Measurements from ENCODE around the gene CREG1.

CREG1 gene

GRCh38 chr1:167510244-167510643, 43.3 kb downstream of the CREG1 start:
- H3K9ac ChIP-seq (ENCODE audit: low read length), result no peak overlapping the region
- no peaks in the 10 kb centered on the region for H3K27me3 ChIP-seq (ENCODE audit: control insufficient read depth, insufficient read depth, low read length)
- no peak overlapping the region for H3K4me3 ChIP-seq (ENCODE audit: low read length)
- H3K9me3 ChIP-seq (ENCODE audit: control insufficient read depth, low read length), result no peaks in the 10 kb centered on the region
- H3K36me3 ChIP-seq (ENCODE audit: control insufficient read depth, insufficient read depth, low read length), result no peaks in the 10 kb centered on the region
- H3K4me1 ChIP-seq (ENCODE audit: control insufficient read depth, insufficient read depth, low read length), result no peaks in the 10 kb centered on the region

GRCh38 chr1:167509587-167509986, 44.0 kb downstream of the CREG1 start:
- Histone ChIP-seq H3K27me3 (ENCODE audit: control insufficient read depth, insufficient read depth, low read length) (no peaks in the 10 kb centered on the region), H3K4me1 (ENCODE audit: control insufficient read depth, insufficient read depth, low read length) (no peaks in the 10 kb centered on the region), H3K36me3 (ENCODE audit: control insufficient read depth, insufficient read depth, low read length) (no peaks in the 10 kb centered on the region), H3K9ac (ENCODE audit: low read length) (no peak overlapping the region), H3K9me3 (ENCODE audit: control insufficient read depth, low read length) (no peaks in the 10 kb centered on the region), H3K4me3 (ENCODE audit: low read length) (no peak overlapping the region)

GRCh38 chr1:167507719-167508118, 45.8 kb downstream of the CREG1 start:
- H3K4me1 ChIP-seq (ENCODE audit: control insufficient read depth, insufficient read depth, low read length), result no peaks in the 10 kb centered on the region
- H3K9ac ChIP-seq (ENCODE audit: low read length), result no peak overlapping the region
- H3K9me3 ChIP-seq (ENCODE audit: control insufficient read depth, low read length), result no peaks in the 10 kb centered on the region
- no peaks in the 10 kb centered on the region for H3K36me3 ChIP-seq (ENCODE audit: control insufficient read depth, insufficient read depth, low read length)
- H3K27me3 ChIP-seq (ENCODE audit: control insufficient read depth, insufficient read depth, low read length), result no peaks in the 10 kb centered on the region
- H3K4me3 ChIP-seq (ENCODE audit: low read length), result no peak overlapping the region

DNA sequence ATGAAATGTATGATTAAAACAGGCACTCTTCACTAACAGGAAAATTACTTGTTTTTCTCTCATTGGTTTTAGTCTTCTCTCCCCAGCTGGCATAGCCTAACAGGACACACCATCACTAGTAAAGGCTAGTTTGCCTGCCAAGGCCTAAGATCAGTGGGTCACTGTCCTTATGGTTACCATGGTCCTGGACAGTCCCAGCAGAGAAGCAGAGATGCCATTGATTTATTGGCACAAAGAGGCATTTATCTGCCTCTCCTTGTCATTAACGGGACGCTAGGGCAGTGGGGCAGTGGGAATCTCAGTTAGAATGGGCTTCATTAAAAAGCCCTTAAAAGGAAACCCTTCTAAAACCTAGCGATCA, 49.1 kb downstream of the CREG1 start:
- Histone ChIP-seq H3K4me3 (ENCODE audit: low read length) (no peak overlapping the region), H3K9me3 (ENCODE audit: control insufficient read depth, low read length) (no peaks in the 10 kb centered on the region), H3K4me1 (ENCODE audit: control insufficient read depth, insufficient read depth, low read length) (peaks cover 7% of the 10 kb centered on the region), H3K36me3 (ENCODE audit: control insufficient read depth, insufficient read depth, low read length) (no peaks in the 10 kb centered on the region), H3K27me3 (ENCODE audit: control insufficient read depth, insufficient read depth, low read length) (no peaks in the 10 kb centered on the region), H3K9ac (ENCODE audit: low read length) (no peak overlapping the region)

GRCh38 chr1:167503626-167504466, 49.7 kb downstream of the CREG1 start:
- Histone ChIP-seq H3K4me1 (ENCODE audit: control insufficient read depth, insufficient read depth, low read length) (peaks cover 7% of the 10 kb centered on the region), H3K36me3 (ENCODE audit: control insufficient read depth, insufficient read depth, low read length) (no peaks in the 10 kb centered on the region), H3K9ac (ENCODE audit: low read length) (no peak overlapping the region), H3K9me3 (ENCODE audit: control insufficient read depth, low read length) (no peaks in the 10 kb centered on the region), H3K4me3 (ENCODE audit: low read length) (no peak overlapping the region), H3K27me3 (ENCODE audit: control insufficient read depth, insufficient read depth, low read length) (no peaks in the 10 kb centered on the region)

DNA sequence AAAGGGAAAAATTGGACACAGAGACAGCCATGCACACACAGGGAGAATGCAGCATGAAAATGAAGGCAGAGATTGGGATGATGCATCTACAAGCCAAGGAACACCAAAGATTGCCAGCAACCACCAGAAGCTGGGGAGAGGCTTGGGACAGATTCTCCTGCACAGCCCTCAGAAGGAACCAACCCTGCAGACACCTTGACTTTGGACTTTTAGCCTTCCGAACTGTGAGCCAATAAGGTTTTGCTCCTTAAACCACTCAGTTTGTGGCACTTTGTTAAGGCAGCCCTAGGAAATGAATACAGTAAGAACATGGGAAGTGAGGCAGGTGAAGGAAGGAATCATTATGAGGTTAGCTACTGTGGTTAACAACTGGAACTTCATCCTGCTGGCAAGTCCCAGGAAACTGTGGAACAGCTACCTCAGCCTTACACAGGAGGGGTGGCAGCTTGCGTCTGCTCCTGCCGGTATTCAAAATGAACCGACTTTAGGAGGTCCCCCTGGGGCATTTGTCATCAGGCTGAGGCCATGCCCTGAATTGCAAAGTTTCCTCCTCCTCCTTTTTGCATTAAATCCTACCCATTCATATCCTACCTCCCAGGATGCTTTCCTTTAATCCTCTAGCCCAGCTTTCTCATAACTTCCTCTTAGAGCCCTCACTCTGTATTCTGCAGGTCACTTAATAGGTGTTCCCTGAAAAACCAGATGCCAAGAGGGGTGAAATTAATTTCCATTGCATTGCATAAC, 50.7 kb downstream of the CREG1 start:
- Histone ChIP-seq H3K4me3 (ENCODE audit: low read length) (no peak overlapping the region), H3K4me1 (ENCODE audit: control insufficient read depth, insufficient read depth, low read length) (peaks cover 7% of the 10 kb centered on the region), H3K9me3 (ENCODE audit: control insufficient read depth, low read length) (no peaks in the 10 kb centered on the region), H3K36me3 (ENCODE audit: control insufficient read depth, insufficient read depth, low read length) (no peaks in the 10 kb centered on the region), H3K9ac (ENCODE audit: low read length) (no peak overlapping the region), H3K27me3 (ENCODE audit: control insufficient read depth, insufficient read depth, low read length) (no peaks in the 10 kb centered on the region)

DNA sequence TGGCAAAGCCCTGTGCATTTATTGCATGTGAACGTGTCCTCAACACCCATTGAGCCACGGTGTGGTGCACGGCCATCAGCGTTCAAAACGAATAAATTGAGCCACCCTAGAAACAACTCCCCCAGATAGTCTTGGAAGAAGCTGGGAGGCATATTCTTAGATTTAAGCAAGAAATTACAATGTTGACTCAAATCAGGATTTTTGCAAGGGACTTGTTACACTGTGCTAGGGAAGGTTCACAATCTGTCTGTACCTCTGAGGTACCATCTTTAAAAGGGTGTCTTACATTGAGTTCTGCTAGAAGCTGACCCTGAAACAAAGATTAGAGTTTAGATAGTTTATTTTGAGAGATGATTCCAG, 51.4 kb downstream of the CREG1 start:
- Histone ChIP-seq H3K9ac (ENCODE audit: low read length) (no peak overlapping the region), H3K36me3 (ENCODE audit: control insufficient read depth, insufficient read depth, low read length) (no peaks in the 10 kb centered on the region), H3K4me1 (ENCODE audit: control insufficient read depth, insufficient read depth, low read length) (peaks cover 7% of the 10 kb centered on the region), H3K9me3 (ENCODE audit: control insufficient read depth, low read length) (no peaks in the 10 kb centered on the region), H3K27me3 (ENCODE audit: control insufficient read depth, insufficient read depth, low read length) (no peaks in the 10 kb centered on the region), H3K4me3 (ENCODE audit: low read length) (no peak overlapping the region)

DNA sequence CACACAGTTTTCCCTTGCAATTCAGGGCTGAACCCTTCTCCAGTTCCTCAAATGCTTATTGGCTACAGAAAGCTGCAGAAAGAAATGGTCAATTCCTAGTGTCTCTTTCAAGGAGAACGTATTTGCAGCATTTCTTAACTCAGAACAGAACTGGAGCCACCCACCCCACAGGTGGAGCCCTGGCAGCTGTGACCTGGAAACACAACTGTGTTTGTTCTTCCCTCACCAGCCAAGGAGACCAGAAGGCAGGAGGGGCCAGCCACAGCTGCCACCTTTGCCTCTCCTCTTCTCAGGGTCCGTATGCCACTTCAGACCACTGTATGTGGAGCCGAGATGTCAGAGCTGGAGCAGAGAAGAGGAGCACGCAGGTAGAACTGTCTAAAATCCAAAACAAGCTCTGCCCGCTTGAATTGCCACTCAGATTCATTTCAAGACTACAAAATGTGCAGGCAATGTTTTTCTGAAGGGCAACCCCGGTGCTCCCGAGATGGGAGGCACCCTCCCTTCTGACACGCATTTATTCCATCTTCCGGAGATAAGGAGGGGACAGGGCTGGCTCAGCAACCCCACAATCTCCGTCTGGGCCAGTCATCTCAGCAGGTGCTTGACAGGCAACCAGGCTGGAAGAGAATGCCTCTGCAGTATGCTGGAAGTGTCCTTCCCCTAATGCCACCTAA, 51.9 kb downstream of the CREG1 start:
- no peaks in the 10 kb centered on the region for H3K36me3 ChIP-seq (ENCODE audit: control insufficient read depth, insufficient read depth, low read length)
- H3K9me3 ChIP-seq (ENCODE audit: control insufficient read depth, low read length), result no peaks in the 10 kb centered on the region
- no peak overlapping the region for H3K9ac ChIP-seq (ENCODE audit: low read length)
- peaks cover 7% of the 10 kb centered on the region for H3K4me1 ChIP-seq (ENCODE audit: control insufficient read depth, insufficient read depth, low read length)
- H3K4me3 ChIP-seq (ENCODE audit: low read length), result no peak overlapping the region
- no peaks in the 10 kb centered on the region for H3K27me3 ChIP-seq (ENCODE audit: control insufficient read depth, insufficient read depth, low read length)

DNA sequence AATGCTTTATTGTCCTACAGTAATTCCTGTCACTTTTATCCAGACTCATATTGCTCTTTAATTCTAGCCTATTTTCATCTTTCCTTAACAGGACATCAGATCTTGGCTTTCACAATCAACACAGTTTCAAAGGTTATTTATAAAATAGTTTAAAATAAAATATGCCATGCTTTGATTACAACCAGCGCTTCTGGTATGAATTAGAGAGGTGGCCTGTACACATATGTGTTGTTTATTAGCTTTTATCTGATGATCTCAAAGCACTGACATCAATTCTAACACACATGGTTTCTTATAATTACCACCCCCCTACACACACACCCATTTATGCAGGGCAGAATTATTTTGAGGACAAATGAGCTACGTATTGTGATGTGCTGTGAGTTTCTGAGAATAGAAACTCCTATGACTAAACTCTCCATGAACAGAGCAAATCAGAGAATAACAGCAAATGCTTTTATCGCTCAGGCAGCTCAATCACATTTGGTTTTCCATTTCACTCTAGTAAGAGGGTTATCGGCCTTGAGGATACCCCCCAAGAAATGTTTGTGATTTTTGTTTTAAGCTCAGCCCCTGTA, 53.2 kb downstream of the CREG1 start:
- no peaks in the 10 kb centered on the region for H3K36me3 ChIP-seq (ENCODE audit: control insufficient read depth, insufficient read depth, low read length)
- peaks cover 7% of the 10 kb centered on the region for H3K4me1 ChIP-seq (ENCODE audit: control insufficient read depth, insufficient read depth, low read length)
- H3K9ac ChIP-seq (ENCODE audit: low read length), result no peak overlapping the region
- H3K9me3 ChIP-seq (ENCODE audit: control insufficient read depth, low read length), result no peaks in the 10 kb centered on the region
- peaks cover 4% of the 10 kb centered on the region for H3K27me3 ChIP-seq (ENCODE audit: control insufficient read depth, insufficient read depth, low read length)
- H3K4me3 ChIP-seq (ENCODE audit: low read length), result no peak overlapping the region

- Histone ChIP-seq H3K9ac (ENCODE audit: low read length) (no peak overlapping the region), H3K27me3 (ENCODE audit: control insufficient read depth, insufficient read depth, low read length) (peaks cover 7% of the 10 kb centered on the region), H3K36me3 (ENCODE audit: control insufficient read depth, insufficient read depth, low read length) (no peaks in the 10 kb centered on the region), H3K4me1 (ENCODE audit: control insufficient read depth, insufficient read depth, low read length) (peaks cover 7% of the 10 kb centered on the region), H3K9me3 (ENCODE audit: control insufficient read depth, low read length) (no peaks in the 10 kb centered on the region), H3K4me3 (ENCODE audit: low read length) (no peak overlapping the region)
These were observed 53.9 kb downstream of the CREG1 start for GRCh38 chr1:167499664-167500101.

DNA sequence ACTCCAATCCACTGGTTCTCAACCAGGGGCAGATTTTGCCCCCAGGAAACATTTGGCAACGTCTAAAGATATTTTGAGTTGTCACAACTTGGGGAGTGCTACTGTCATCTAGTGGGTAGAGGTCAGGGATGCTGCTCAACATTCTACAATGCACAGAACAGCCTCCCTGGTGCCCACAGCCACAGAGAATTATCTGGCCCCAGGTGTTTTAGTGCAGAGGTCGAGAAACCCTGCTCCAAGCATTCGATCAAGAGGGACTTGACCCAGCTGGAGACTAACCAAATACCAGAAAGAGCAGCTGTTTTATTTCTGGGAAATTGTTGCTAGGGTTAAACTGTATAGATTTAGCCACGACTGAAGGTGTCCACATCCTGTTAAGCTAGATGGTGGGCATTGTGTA, 54.5 kb downstream of the CREG1 start:
- Histone ChIP-seq H3K27me3 (ENCODE audit: control insufficient read depth, insufficient read depth, low read length) (peaks cover 12% of the 10 kb centered on the region), H3K4me3 (ENCODE audit: low read length) (no peak overlapping the region), H3K4me1 (ENCODE audit: control insufficient read depth, insufficient read depth, low read length) (peaks cover 7% of the 10 kb centered on the region), H3K36me3 (ENCODE audit: control insufficient read depth, insufficient read depth, low read length) (no peaks in the 10 kb centered on the region), H3K9ac (ENCODE audit: low read length) (no peak overlapping the region), H3K9me3 (ENCODE audit: control insufficient read depth, low read length) (no peaks in the 10 kb centered on the region)
